22Rv1 (cell line): Measurements from ENCODE around the gene MEIKIN.

ENCODE experiments used
- H3K27ac ChIP-seq: fragments of 450-650 bp; 2 replicates; pipeline ENCODE4 v1.5.1; 2017
- CTCF ChIP-seq: fragments of 450-650 bp; IDR thresholded peaks from 2 replicates; pipeline ENCODE4 v1.5.1; 2017; ENCODE audit warnings: mild to moderate bottlenecking
- ZFX ChIP-seq: fragments of 450-650 bp; IDR thresholded peaks from 2 replicates; pipeline ENCODE4 v1.6.1; 2017; ENCODE audit warnings: antibody characterized with exemption, borderline replicate concordance

MEIKIN gene

GRCh38 chr5:131990716-131991115 lies 45.3 kb upstream of the MEIKIN start:
- no peak for TF ChIP-seq CTCF
- TF ChIP-seq ZFX, result no peak
- H3K27ac ChIP-seq, result no peak overlapping the region

- H3K27ac ChIP-seq, result no peak overlapping the region
- no peak for TF ChIP-seq CTCF
- no peak for TF ChIP-seq ZFX
Measured at GRCh38 chr5:131988601-131989000, 43.1 kb upstream of the MEIKIN start.

GRCh38 chr5:131987251-131987650 lies 41.8 kb upstream of the MEIKIN start:
- TF ChIP-seq ZFX (no peak), CTCF (no peak)
- H3K27ac ChIP-seq, result no peak overlapping the region

GRCh38 chr5:131986161-131986912 lies 40.9 kb upstream of the MEIKIN start:
- TF ChIP-seq CTCF (no peak), ZFX (no peak)
- H3K27ac ChIP-seq, result no peak overlapping the region

- no peak for TF ChIP-seq CTCF
- TF ChIP-seq ZFX, result no peak
- no peak overlapping the region for H3K27ac ChIP-seq
Measured at GRCh38 chr5:131984956-131985665, 39.6 kb upstream of the MEIKIN start.

GRCh38 chr5:131983244-131983771 lies 37.8 kb upstream of the MEIKIN start:
- TF ChIP-seq ZFX (no peak), CTCF (no peak)
- H3K27ac ChIP-seq, result no peak overlapping the region

GRCh38 chr5:131981516-131981915 lies 36.1 kb upstream of the MEIKIN start:
- no peak for TF ChIP-seq CTCF
- no peak for TF ChIP-seq ZFX
- no peak overlapping the region for H3K27ac ChIP-seq
